Measurements from ENCODE around the gene DNAJC4.

- TF ChIP-seq CTCF (IDR thresholded peaks at IDR 0.05) (no peak), POLR2A (IDR thresholded peaks at IDR 0.05) (no peak)
These were observed 21.3 kb downstream of the DNAJC4 start for GRCh38 chr11:64251753-64252002.

Measured in sigmoid colon (tissue), 3 donors.